ENCODE results near the gene UXS1. TPM values are rescaled to one million over a fixed set of nuclear protein-coding genes. Genes with fewer than 3 reads are reported as not detected.

Gene UXS1
- total RNA-seq, 1 donor from 2014 or later = 67.7 TPM

DNA sequence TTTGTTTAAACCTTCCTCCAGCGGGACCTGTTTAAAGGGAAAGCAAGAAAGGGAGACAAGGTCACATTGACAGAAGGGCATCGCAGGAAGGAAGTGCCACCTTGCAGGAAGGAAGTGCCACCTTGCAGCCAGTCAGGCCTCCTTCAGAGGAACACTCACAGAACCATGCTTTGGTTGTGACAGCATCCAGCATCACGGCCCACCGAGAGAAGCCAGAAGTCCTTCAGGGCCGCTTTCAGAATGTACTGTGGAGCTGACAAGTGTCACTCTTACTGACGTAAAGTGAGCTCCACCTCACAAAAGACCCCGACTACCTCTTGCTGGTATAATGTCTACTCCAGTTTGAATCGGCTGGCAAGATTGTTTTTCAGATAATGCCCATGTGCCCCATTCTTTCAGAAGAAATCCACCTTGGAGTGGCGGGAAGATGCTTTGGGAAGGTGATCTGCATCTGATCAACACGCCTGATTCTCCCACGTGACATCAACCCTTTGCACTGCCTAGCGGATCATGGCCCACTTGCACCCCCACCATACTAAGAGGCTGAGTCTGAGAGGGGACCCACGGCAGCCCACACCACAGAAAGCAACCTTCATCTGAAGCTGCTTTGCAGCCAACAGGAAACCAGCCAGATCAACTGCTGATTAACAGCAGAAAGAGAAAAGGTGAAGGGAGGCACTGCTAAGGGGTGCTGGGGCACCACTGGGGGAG, 99.8 kb downstream of the UXS1 start:
- intact Hi-C loops (cut with micrococcal nuclease) = loop anchor here (2.0 to 10.0 kb wide), 7 partner anchors 37 to 759 kb away; partner anchors contain the start of gene C2orf49

- intact Hi-C loops (cut with micrococcal nuclease) = loop anchor here (10.0 kb wide), 1 partner anchor 756 kb away; the partner anchor contains the start of gene C2orf49
Measured at GRCh38 chr2:106090916-106091618, 103.0 kb downstream of the UXS1 start.

GRCh38 chr2:106089611-106090010, 104.5 kb downstream of the UXS1 start:
- intact Hi-C loops (cut with micrococcal nuclease) = loop anchor here (5.0 to 10.0 kb wide), 2 partner anchors 167 to 755 kb away; partner anchors contain the start of gene C2orf49

DNA sequence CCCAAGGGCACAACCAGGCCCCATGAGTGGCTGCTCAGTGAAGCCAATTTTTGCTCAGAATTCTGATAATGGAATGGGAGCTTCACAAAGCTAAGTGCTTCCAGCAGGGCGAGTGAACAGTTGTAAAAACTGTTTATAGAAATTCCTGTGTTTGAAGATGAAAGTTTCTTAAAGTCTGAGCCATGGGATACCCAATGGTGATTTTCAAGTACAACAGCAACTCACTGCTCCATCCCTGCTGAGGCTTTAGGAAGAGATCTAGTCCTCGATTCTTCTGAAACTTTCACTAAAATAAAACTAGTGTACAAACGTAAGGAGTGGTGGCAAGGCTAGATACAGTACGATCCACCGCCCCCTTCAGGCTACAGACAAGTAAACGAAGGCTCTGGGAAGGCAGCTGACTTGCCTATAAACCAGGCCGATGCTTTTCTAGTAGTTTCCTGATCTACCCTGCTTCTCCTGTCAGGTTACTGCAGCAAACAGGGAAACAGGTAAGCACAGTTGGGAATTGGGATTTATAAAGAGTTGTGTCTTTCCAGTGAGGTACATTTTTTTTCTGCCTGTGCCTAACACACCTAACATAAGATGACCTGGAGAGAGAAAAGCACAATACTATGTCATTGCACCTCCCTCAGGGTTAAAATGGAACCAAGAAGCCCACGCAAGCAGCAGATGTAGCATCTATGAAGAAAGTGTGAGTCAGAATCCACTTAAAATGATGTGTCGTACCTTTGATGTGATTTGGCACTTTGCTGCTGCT, 108.7 kb downstream of the UXS1 start:
- intact Hi-C loops (cut with micrococcal nuclease) = loop anchor here (1.0 to 5.0 kb wide), 2 partner anchors 163 to 509 kb away; no protein-coding TSS in a partner anchor

DNA sequence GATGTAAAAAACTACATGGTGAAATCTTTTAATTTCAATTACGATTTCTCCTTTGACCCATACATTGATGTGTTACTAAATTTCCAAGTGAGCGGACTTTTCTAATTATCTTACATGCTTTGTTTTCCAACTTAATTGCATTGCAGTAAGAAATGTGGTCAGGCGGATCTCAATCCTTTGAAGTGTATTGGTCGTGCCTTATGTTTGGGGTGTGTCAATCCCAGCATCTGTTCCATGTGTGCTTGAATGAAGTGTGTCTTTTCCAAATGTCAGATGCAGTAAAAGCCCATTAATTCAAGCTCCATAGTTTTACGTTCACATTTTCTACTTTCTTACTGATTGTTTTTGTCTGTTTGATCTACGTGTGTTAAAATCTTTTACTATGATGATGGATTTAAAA, 113.1 kb downstream of the UXS1 start:
- intact Hi-C loops (cut with micrococcal nuclease) = no loop called here

DNA sequence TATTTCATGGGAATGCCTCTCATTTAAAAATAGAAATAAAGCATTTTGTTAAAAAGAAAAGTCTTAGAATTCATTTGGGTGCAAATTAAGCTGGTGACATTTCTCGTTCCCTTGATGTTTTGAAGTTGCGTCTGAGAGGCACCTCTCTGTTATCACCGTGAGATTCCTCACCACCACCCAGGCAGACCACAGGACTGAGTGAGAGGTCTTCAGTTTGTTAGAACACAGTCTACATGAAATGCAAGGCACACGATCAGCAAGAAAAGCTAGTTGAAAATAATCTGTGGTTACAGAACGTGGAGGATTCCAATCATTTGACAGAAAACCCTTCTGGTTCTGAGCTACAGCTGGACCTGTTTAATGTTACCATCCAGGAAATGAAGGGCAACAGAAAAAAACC, 116.0 kb downstream of the UXS1 start:
- intact Hi-C loops (cut with micrococcal nuclease) = no loop called here

DNA sequence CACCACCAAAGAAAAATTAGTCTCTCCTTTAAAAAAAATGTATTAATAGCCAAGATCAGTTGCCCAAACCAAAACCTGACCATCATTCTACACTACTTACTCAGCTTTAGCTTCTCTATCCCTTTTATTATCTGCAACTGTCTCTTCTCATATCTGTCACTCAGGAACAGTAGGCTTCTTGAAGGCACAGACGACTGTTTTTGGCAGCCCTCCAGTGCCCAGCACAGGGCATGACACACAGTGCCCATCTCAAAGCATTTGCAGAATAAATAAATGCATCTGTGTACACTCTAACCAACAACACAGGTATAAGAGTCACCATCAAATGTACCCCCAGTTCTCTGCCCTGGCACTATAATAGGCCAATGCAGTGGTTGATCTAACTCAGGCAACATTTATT, 117.2 kb downstream of the UXS1 start:
- intact Hi-C loops (cut with micrococcal nuclease) = no loop called here

DNA sequence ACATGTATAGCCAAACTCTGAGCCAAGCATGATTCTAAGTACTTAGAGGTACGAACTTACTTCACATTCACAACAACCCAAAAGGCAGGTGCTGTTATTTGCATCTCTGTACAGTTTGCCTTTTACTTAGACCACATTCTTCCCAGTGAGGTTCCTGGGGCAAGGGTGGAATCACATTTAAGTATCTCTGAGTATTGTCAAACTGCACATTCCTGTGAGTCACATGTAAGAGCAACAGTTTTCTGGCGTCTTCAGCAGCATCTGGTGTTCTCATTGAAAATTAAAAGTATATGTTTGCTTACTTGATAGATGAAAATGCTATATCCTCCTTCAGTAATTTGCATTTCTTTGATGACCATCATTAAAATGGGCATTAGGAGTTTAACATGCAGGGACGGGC, 119.1 kb downstream of the UXS1 start:
- intact Hi-C loops (cut with micrococcal nuclease) = no loop called here

DNA sequence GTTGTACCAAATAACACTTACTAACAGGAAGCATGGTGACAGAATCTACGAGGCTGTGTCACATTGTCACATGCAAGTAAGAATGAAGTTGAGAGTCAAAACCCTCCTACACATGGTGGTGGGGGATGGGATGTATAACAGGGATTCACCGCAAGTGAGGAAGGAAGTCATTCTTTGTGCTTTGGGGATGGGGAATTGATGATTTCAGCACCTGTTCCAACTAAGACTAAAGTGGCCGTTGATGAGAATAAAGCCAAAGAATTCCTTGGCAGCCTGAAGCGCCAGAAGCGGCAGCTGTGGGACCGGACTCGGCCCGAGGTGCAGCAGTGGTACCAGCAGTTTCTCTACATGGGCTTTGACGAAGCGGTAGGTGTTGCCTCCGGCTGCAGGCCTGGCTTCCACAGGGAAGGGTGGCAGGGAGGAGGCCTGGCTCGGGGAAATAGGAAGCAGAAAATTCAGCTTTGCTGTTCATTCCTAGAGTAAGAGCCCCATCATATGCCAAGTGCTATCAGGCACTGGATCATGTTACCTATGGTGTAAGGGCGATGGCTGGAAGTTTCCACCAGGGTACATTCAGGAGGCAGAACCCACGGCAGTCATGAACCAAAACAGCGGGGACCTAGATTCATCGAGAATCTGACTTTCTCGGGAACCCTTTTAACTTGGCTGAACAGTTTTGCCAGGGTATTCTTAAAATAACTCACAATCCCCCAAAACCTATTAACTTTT, 120.3 kb downstream of the UXS1 start:
- intact Hi-C loops (cut with micrococcal nuclease) = no loop called here

DNA sequence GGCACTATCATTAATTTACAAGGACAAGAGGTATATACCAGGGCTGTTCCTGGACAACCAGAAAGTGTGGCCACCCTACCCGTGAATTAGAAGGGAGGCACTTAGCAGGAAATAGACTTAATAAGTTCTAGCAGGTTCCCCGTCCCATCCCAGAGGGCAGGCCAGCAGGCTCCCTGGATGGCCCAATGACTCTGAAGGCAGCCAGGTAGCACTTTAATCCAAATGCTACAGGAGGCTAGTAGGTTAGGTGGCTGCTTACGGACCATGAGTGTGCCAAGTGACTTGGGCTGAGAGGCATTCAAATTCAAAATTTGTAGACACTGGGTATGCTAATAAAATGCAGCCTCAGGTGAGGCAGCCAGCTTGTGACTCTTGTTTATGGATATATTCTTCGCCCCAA, 123.9 kb downstream of the UXS1 start:
- intact Hi-C loops (cut with micrococcal nuclease) = no loop called here

GRCh38 chr2:106068451-106068850, 125.7 kb downstream of the UXS1 start:
- intact Hi-C loops (cut with micrococcal nuclease) = no loop called here

GRCh38 chr2:106065983-106066820, 127.9 kb downstream of the UXS1 start:
- intact Hi-C loops (cut with micrococcal nuclease) = no loop called here

- intact Hi-C loops (cut with micrococcal nuclease) = no loop called here
Measured at GRCh38 chr2:106065268-106065982, 128.7 kb downstream of the UXS1 start.

GRCh38 chr2:106063181-106063580, 130.9 kb downstream of the UXS1 start:
- intact Hi-C loops (cut with micrococcal nuclease) = no loop called here

- intact Hi-C loops (cut with micrococcal nuclease) = no loop called here
Measured at GRCh38 chr2:106062627-106063026, 131.5 kb downstream of the UXS1 start.

DNA sequence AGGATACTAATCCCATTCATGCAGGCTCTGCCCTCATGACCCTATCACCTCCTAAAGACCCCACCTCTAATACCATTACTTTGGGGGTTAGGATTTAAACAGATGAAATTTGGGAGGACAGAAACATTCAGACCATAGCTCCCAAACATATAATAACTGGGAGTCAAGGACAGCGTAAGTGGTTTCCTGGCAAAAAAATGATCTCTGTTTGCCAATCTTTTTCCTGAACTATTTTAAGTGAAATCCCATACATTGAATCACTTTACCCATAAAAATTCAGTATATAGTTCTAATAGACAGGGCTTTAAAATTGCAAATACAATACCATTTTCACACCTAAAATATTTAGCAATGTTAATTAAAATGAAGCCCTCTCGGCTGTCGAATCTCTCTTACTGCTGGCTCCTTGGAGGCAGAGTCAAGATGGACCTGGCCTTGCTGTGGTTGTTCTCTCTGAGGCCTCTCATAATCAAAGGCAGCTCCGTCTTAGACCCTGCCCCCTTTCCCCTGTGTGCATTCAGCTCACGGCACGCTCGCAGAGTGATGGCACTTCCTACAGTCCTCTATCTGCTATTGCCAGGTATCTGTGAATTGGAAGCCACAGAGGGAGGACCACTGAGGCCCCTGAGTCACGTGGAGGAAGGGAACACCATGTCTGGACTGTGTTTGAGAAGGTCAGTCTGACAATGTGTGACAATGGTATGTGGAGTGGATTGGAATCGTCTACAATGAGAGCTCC, 132.3 kb downstream of the UXS1 start:
- intact Hi-C loops (cut with micrococcal nuclease) = no loop called here

DNA sequence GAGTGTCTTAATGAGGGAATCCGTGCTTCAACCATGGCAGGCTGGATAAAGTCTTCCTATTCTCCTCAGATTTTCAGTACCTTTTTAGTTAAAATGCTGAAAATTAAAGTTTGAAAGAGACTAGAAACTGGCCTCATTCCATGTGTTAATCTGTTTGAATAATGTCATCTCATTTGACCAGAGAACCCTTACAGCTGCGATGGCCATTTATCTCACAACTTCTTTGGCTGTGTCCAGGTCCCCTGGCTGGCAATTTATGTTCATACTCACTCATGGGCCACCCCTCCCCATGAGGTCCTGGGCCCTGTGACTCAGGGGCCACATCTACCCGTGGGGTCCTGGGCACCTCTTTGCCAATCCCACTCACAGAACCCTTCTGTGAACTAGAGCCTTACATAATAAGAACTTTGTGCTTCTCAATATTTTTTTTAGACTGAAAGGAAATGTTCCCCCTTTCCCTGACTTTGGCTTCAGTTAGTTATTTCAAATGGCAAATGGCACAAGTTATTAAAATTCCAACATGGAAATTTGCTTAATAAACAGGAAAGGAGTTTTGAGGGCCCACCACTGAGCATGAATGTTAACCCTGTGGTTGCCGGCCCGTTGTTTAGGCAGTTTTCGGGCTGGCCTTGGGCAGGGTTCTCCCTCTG, 134.6 kb downstream of the UXS1 start:
- intact Hi-C loops (cut with micrococcal nuclease) = loop anchor here (10.0 kb wide), 1 partner anchor 135 kb away; no protein-coding TSS in a partner anchor

DNA sequence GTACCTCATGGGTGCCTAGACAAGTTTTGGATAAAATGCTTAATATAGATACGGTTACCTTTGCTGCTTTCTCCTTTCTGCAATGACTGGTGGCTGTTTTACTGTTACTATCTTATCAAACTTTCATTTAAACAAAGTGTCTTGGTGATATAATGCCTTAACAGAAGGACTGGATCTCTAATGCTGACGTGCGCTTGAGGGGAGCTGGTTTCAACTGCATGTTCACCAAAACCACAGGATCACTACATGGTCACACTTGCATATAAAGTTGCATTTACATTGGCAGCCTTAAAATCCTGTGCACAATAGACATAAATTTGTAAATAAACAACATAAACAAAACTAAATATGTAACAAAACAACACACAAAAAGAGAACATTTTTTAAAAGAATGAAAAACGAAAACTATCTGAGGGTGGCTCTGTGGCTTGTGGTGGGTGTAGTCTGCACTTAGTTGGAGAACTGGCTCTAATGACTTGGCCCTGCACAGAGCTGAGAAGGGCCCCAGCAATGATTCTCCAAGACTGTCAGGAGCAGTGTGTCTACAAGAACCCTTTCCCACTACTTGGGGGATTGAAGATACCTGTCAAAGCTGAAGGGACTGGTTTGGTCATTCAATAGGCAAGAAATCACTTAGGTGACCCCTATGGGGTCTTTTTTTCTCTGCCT, 135.5 kb downstream of the UXS1 start:
- intact Hi-C loops (cut with micrococcal nuclease) = loop anchor here (10.0 kb wide), 1 partner anchor 134 kb away; no protein-coding TSS in a partner anchor
